ENCODE results near the gene APOD. TPM values are rescaled to one million over a fixed set of nuclear protein-coding genes. Genes with fewer than 3 reads are reported as not detected.
"Not testable (repeated sequence)": the region's sequence is repeated elsewhere in the genome, so short reads cannot be mapped to it uniquely, and the experiment has no call there.

APOD gene
- total RNA-seq, 1 donor from 2014 or later = not detected

GRCh38 chr3:195624603-195625560 lies 41.1 kb upstream of the APOD start:
- H3K9me3 Mint-ChIP-seq (ENCODE audit: unreplicated experiment); H3K27ac Mint-ChIP-seq (ENCODE audit: unreplicated experiment); H3K4me1 Mint-ChIP-seq (ENCODE audit: low read depth, unreplicated experiment); H3K36me3 Mint-ChIP-seq (ENCODE audit: unreplicated experiment); DNase-seq; H3K4me3 Mint-ChIP-seq (ENCODE audit: unreplicated experiment); H3K27me3 Mint-ChIP-seq (ENCODE audit: unreplicated experiment): not testable (repeated sequence)

- H3K36me3 Mint-ChIP-seq (ENCODE audit: unreplicated experiment); H3K27me3 Mint-ChIP-seq (ENCODE audit: unreplicated experiment); H3K4me1 Mint-ChIP-seq (ENCODE audit: low read depth, unreplicated experiment); DNase-seq; H3K4me3 Mint-ChIP-seq (ENCODE audit: unreplicated experiment); H3K9me3 Mint-ChIP-seq (ENCODE audit: unreplicated experiment); H3K27ac Mint-ChIP-seq (ENCODE audit: unreplicated experiment): not testable (repeated sequence)
Observed at GRCh38 chr3:195624171-195624570, 40.4 kb upstream of the APOD start.

GRCh38 chr3:195623217-195623965 lies 39.7 kb upstream of the APOD start:
- not testable (repeated sequence) for H3K27ac Mint-ChIP-seq (ENCODE audit: unreplicated experiment); H3K36me3 Mint-ChIP-seq (ENCODE audit: unreplicated experiment); DNase-seq; H3K4me1 Mint-ChIP-seq (ENCODE audit: low read depth, unreplicated experiment); H3K9me3 Mint-ChIP-seq (ENCODE audit: unreplicated experiment); H3K27me3 Mint-ChIP-seq (ENCODE audit: unreplicated experiment); H3K4me3 Mint-ChIP-seq (ENCODE audit: unreplicated experiment)

GRCh38 chr3:195622523-195623170 lies 38.9 kb upstream of the APOD start:
- not testable (repeated sequence) for H3K27me3 Mint-ChIP-seq (ENCODE audit: unreplicated experiment); H3K9me3 Mint-ChIP-seq (ENCODE audit: unreplicated experiment); H3K36me3 Mint-ChIP-seq (ENCODE audit: unreplicated experiment); DNase-seq; H3K4me1 Mint-ChIP-seq (ENCODE audit: low read depth, unreplicated experiment); H3K27ac Mint-ChIP-seq (ENCODE audit: unreplicated experiment); H3K4me3 Mint-ChIP-seq (ENCODE audit: unreplicated experiment)

- H3K4me3 Mint-ChIP-seq (ENCODE audit: unreplicated experiment); H3K27ac Mint-ChIP-seq (ENCODE audit: unreplicated experiment); H3K36me3 Mint-ChIP-seq (ENCODE audit: unreplicated experiment); H3K27me3 Mint-ChIP-seq (ENCODE audit: unreplicated experiment); H3K4me1 Mint-ChIP-seq (ENCODE audit: low read depth, unreplicated experiment); H3K9me3 Mint-ChIP-seq (ENCODE audit: unreplicated experiment); DNase-seq: not testable (repeated sequence)
Observed at GRCh38 chr3:195622012-195622411, 38.3 kb upstream of the APOD start.

- not testable (repeated sequence) for H3K36me3 Mint-ChIP-seq (ENCODE audit: unreplicated experiment); H3K4me1 Mint-ChIP-seq (ENCODE audit: low read depth, unreplicated experiment); DNase-seq; H3K27me3 Mint-ChIP-seq (ENCODE audit: unreplicated experiment); H3K4me3 Mint-ChIP-seq (ENCODE audit: unreplicated experiment); H3K27ac Mint-ChIP-seq (ENCODE audit: unreplicated experiment); H3K9me3 Mint-ChIP-seq (ENCODE audit: unreplicated experiment)
Observed at GRCh38 chr3:195621095-195621494, 37.4 kb upstream of the APOD start.

GRCh38 chr3:195620476-195620875 lies 36.7 kb upstream of the APOD start:
- H3K27me3 Mint-ChIP-seq (ENCODE audit: unreplicated experiment); DNase-seq; H3K27ac Mint-ChIP-seq (ENCODE audit: unreplicated experiment); H3K9me3 Mint-ChIP-seq (ENCODE audit: unreplicated experiment); H3K4me1 Mint-ChIP-seq (ENCODE audit: low read depth, unreplicated experiment); H3K4me3 Mint-ChIP-seq (ENCODE audit: unreplicated experiment); H3K36me3 Mint-ChIP-seq (ENCODE audit: unreplicated experiment): not testable (repeated sequence)

- not testable (repeated sequence) for H3K27ac Mint-ChIP-seq (ENCODE audit: unreplicated experiment); H3K4me3 Mint-ChIP-seq (ENCODE audit: unreplicated experiment); H3K36me3 Mint-ChIP-seq (ENCODE audit: unreplicated experiment); H3K4me1 Mint-ChIP-seq (ENCODE audit: low read depth, unreplicated experiment); H3K27me3 Mint-ChIP-seq (ENCODE audit: unreplicated experiment); H3K9me3 Mint-ChIP-seq (ENCODE audit: unreplicated experiment); DNase-seq
Observed at GRCh38 chr3:195619591-195620369, 36.0 kb upstream of the APOD start.

- H3K9me3 Mint-ChIP-seq (ENCODE audit: unreplicated experiment); H3K4me3 Mint-ChIP-seq (ENCODE audit: unreplicated experiment); H3K36me3 Mint-ChIP-seq (ENCODE audit: unreplicated experiment): not testable (repeated sequence)
Observed at GRCh38 chr3:195617784-195618659, 34.3 kb upstream of the APOD start.

GRCh38 chr3:195617134-195617533 lies 33.4 kb upstream of the APOD start:
- not testable (repeated sequence) for H3K27ac Mint-ChIP-seq (ENCODE audit: unreplicated experiment); DNase-seq; H3K4me3 Mint-ChIP-seq (ENCODE audit: unreplicated experiment); H3K9me3 Mint-ChIP-seq (ENCODE audit: unreplicated experiment); H3K36me3 Mint-ChIP-seq (ENCODE audit: unreplicated experiment); H3K27me3 Mint-ChIP-seq (ENCODE audit: unreplicated experiment); H3K4me1 Mint-ChIP-seq (ENCODE audit: low read depth, unreplicated experiment)

More at GRCh38 chr3:195617784-195618659, 34.3 kb upstream of the APOD start:
- H3K4me1 Mint-ChIP-seq (ENCODE audit: low read depth, unreplicated experiment); H3K27ac Mint-ChIP-seq (ENCODE audit: unreplicated experiment); H3K27me3 Mint-ChIP-seq (ENCODE audit: unreplicated experiment); DNase-seq: not testable (repeated sequence)
